Measurements from ENCODE around the gene NRG3.

DNA sequence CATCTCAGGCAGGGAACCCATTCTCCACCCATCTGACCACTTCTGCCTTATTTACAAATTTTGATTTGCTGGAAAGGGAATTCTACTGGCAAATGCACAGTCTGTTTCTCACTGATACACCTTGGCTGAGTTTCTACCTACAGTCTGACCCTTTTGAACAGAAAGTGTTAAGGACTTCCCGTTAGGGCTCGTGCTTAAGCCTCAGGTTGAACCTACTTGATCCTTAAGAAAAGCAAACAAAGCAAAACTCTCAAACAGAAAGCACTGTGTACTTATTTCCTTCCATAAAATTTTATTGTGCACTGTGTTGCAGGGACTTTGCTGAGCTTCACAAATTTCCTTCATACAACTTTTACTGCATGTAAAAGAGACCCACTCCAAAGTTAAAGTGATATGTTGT is 367.8 kb downstream of the NRG3 start:
- TF ChIP-seq POLR2AphosphoS5 (IDR thresholded peaks at IDR 0.05; ENCODE audit: low read depth, low read length) = no peak
- TF ChIP-seq POLR2A (IDR thresholded peaks at IDR 0.05; ENCODE audit: low read depth, low read length) = no peak

All from GM12892 (cell line).